ENCODE results near the gene SLC4A4.

DNA sequence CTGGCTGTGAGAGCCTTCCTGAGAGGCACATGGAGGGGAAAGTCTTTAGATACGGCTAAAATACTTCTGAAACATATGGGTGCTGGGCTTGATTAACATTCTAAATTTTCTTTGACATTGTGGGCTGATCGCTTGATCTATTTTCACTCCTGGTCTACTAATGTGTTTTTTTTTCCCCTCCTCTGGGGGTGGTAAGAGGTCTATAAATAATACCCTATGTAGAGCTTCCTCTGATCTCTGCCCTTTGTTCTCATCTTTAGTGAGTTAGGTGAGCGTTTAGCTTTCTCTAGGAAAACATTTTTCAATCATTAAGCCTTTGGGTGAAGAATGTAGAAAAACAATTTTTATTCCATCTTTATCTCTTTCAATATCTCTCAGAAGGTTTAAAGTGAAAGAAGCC, 9.8 kb downstream of the SLC4A4 start:
- TF ChIP-seq, protein P1, sequence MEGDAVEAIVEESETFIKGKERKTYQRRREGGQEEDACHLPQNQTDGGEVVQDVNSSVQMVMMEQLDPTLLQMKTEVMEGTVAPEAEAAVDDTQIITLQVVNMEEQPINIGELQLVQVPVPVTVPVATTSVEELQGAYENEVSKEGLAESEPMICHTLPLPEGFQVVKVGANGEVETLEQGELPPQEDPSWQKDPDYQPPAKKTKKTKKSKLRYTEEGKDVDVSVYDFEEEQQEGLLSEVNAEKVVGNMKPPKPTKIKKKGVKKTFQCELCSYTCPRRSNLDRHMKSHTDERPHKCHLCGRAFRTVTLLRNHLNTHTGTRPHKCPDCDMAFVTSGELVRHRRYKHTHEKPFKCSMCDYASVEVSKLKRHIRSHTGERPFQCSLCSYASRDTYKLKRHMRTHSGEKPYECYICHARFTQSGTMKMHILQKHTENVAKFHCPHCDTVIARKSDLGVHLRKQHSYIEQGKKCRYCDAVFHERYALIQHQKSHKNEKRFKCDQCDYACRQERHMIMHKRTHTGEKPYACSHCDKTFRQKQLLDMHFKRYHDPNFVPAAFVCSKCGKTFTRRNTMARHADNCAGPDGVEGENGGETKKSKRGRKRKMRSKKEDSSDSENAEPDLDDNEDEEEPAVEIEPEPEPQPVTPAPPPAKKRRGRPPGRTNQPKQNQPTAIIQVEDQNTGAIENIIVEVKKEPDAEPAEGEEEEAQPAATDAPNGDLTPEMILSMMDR (IDR thresholded peaks at IDR 0.05; ENCODE audit: insufficient read depth, low read length, poor library complexity, severe bottlenecking) = no peak
- TF ChIP-seq EZH2phosphoT487 (conservative IDR thresholded peaks at IDR 0.05; ENCODE audit: low read length) = no peak
